Panc1 (cell line): ENCODE measurements around the gene DPT. TPM values are rescaled to one million over a fixed set of nuclear protein-coding genes. Genes with fewer than 3 reads are reported as not detected.

Source experiments
- ATAC-seq: fragments of 200-7000 bp; cut with Tn5 transposase; 2 replicates; pipeline ENCODE4 v1.9.1; 2020; ENCODE audit warnings: mild to moderate bottlenecking, moderate library complexity
- BruUV-seq: library from RNA; stranded (reverse); fragments of 400-500 nt; replicated peaks from 2 replicates; lab custom pipeline; 2021; lab: Mats Ljungman, UMichigan
- CTCF ChIA-PET: fragments of 300-600 bp; sonication (Branson Sonifier 250); formaldehyde crosslinking; loops from one replicate; lab custom pipeline; 2022; ENCODE audit warnings: antibody characterized with exemption; lab: Charles Lee
- POLR2A ChIA-PET: fragments of 300-600 bp; sonication (Branson Sonifier 250); formaldehyde crosslinking; loops from one replicate; lab custom pipeline; 2022; ENCODE audit warnings: antibody characterized with exemption; lab: Charles Lee
- DNase-seq: peaks from one replicate; pipeline ENCODE4 v3.0.0-alpha.2; 2010; ENCODE audit warnings: low read depth, low spot score
- H3K27ac ChIP-seq: 2 replicates; pipeline ENCODE4 v1.5.1; 2011; ENCODE audit warnings: mild to moderate bottlenecking, low read length, inconsistent platforms
- H3K27me3 ChIP-seq: fragments of 200-500 bp; sonication (Bioruptor generic); 2 replicates; pipeline ENCODE4 v1.6.0; 2014; ENCODE audit warnings: low read length, inconsistent platforms; ENCODE audit not compliant: control insufficient read depth, insufficient read depth
- H3K36me3 ChIP-seq: fragments of 200-500 bp; sonication (Bioruptor generic); 2 replicates; pipeline ENCODE4 v1.5.1; 2014; ENCODE audit warnings: inconsistent platforms, mild to moderate bottlenecking, low read length, moderate library complexity; ENCODE audit not compliant: control insufficient read depth, insufficient read depth
- H3K4me1 ChIP-seq: 2 replicates; pipeline ENCODE4 v1.5.1; 2011; ENCODE audit warnings: inconsistent platforms, mild to moderate bottlenecking, low read length, moderate library complexity; ENCODE audit not compliant: control insufficient read depth, insufficient read depth
- H3K4me3 ChIP-seq, 2 experiments: 2 replicates each; pipeline ENCODE4 v1.5.1; 2011 to 2012; ENCODE audit warnings: low read depth in 2 of 2, low read length in 2 of 2, mild to moderate bottlenecking in 2 of 2, inconsistent platforms in 1 of 2, moderate library complexity in 1 of 2
- H3K9me3 ChIP-seq: fragments of 200-500 bp; sonication (Bioruptor generic); 2 replicates; pipeline ENCODE4 v1.5.1; 2014; ENCODE audit warnings: low read depth, mild to moderate bottlenecking, inconsistent platforms, low read length, moderate library complexity; ENCODE audit not compliant: control insufficient read depth, insufficient read depth
- CTCF ChIP-seq: fragments of 450-650 bp; IDR thresholded peaks from 2 replicates; pipeline ENCODE4 v1.5.1; 2017; ENCODE audit warnings: mild to moderate bottlenecking
- POLR2AphosphoS5 ChIP-seq: IDR thresholded peaks from 2 replicates; pipeline ENCODE4 v1.6.1; 2012; ENCODE audit warnings: mild to moderate bottlenecking, low read depth, low read length, moderate library complexity
- SIN3A ChIP-seq: IDR thresholded peaks from 2 replicates; pipeline ENCODE4 v1.6.1; 2012; ENCODE audit warnings: low read depth, mild to moderate bottlenecking, low read length, moderate library complexity, borderline replicate concordance; ENCODE audit not compliant: insufficient read depth
- TCF7L2 ChIP-seq: IDR thresholded peaks from 2 replicates; pipeline ENCODE4 v1.6.1; 2011; ENCODE audit warnings: mild to moderate bottlenecking, low read depth, low read length, inconsistent platforms
- in situ Hi-C: cut with HindIII; loops from 2 replicates; pipeline ENCODE4 v1.10.0; 2016; ENCODE audit warnings: low sequenced_read_pairs, low pct_unique_long_range_greater_than_20kb
- intact Hi-C: fragments of 100-400 bp; cut with micrococcal nuclease; formaldehyde crosslinking; loops from one replicate; pipeline ENCODE4 v1.10.0; 2022; ENCODE audit not compliant: unreplicated experiment
- total RNA-seq: library from RNA; stranded (reverse); gene quantifications from one replicate; pipeline ENCODE4 v1.2.1, GENCODE V29; 2021; ENCODE audit not compliant: unreplicated experiment
- TF ChIP-seq, protein P1 (sequence below), 2 experiments: IDR thresholded peaks; 2 replicates each; pipeline ENCODE4 v1.6.1; 2011 to 2012; ENCODE audit warnings: low read depth in 2 of 2, control low read depth in 1 of 2, low read length in 1 of 2, mild to moderate bottlenecking in 1 of 2, moderate library complexity in 1 of 2; ENCODE audit not compliant: insufficient read depth in 1 of 2

DPT gene
- total RNA-seq, 1 experiment from 2014 or later: not detected

DNA sequence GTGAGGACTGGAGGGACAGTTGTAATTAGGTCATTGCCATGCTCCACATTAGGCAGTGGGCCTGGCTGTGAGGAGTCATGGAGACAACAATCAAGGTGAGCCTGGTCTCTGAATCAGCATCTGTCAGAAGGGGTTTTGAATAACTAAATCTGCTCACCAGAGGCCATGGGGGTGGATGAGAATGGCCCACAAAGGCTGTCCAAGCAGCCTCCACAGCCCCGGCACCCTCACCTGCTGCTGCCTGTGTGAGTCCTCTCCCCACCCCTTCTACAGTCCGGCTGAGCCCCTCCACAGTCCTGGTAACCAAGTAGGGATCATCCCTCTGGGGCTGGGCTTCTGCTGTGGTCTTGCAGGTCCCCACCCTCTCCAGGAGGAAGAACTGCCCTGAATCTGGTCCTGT lies 2.3 kb downstream of the DPT start:
- no peak for DNase-seq
- intact Hi-C loops (no loop called here), in situ Hi-C loops (no loop called here)
- ATAC-seq: no peak
- no peak overlapping the region for H3K4me3 ChIP-seq
- CTCF ChIA-PET: no interaction called here
- POLR2A ChIA-PET: interaction anchor here (0.7 kb wide), 1 partner anchor 13 kb away, joined by 5 read pairs; no protein-coding TSS in a partner anchor
- BruUV-seq: no TSS peak
- no peak overlapping the region for H3K27ac ChIP-seq
- H3K27me3 ChIP-seq: no peaks in the 10 kb centered on the region
- no peaks in the 10 kb centered on the region for H3K36me3 ChIP-seq
- TF ChIP-seq SIN3A (no peak), TCF7L2 (no peak), CTCF (no peak), POLR2AphosphoS5 (no peak)
- TF ChIP-seq, protein P1, sequence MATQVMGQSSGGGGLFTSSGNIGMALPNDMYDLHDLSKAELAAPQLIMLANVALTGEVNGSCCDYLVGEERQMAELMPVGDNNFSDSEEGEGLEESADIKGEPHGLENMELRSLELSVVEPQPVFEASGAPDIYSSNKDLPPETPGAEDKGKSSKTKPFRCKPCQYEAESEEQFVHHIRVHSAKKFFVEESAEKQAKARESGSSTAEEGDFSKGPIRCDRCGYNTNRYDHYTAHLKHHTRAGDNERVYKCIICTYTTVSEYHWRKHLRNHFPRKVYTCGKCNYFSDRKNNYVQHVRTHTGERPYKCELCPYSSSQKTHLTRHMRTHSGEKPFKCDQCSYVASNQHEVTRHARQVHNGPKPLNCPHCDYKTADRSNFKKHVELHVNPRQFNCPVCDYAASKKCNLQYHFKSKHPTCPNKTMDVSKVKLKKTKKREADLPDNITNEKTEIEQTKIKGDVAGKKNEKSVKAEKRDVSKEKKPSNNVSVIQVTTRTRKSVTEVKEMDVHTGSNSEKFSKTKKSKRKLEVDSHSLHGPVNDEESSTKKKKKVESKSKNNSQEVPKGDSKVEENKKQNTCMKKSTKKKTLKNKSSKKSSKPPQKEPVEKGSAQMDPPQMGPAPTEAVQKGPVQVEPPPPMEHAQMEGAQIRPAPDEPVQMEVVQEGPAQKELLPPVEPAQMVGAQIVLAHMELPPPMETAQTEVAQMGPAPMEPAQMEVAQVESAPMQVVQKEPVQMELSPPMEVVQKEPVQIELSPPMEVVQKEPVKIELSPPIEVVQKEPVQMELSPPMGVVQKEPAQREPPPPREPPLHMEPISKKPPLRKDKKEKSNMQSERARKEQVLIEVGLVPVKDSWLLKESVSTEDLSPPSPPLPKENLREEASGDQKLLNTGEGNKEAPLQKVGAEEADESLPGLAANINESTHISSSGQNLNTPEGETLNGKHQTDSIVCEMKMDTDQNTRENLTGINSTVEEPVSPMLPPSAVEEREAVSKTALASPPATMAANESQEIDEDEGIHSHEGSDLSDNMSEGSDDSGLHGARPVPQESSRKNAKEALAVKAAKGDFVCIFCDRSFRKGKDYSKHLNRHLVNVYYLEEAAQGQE (IDR thresholded peaks at IDR 0.05; ENCODE audit: insufficient read depth in 1 of 2, low read depth in 2 of 2, low read length in 1 of 2): no peak
- no peaks in the 10 kb centered on the region for H3K4me1 ChIP-seq
- H3K9me3 ChIP-seq: no peaks in the 10 kb centered on the region

DNA sequence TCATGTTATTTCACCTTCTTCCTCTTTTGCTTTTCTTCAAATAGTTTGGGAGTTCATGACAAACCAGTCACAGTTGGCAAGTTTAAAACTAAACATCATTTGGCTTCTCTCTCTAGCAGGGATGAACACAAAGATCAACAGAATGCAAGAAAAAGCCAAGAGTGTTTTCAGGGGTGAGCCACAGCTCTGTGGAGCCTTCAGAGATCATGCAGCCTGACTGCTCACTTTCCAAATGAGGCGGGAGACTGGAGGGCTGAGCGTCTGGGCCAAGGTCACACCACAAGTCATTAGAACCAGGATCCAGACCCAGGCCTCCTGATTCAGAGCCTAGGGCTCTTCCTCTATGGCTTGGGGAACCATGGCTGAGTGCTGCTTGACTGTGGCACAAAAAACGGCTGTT lies 2.7 kb downstream of the DPT start:
- Histone ChIP-seq H3K27ac (no peak overlapping the region), H3K36me3 (no peaks in the 10 kb centered on the region), H3K4me1 (no peaks in the 10 kb centered on the region), H3K4me3 (no peak overlapping the region), H3K9me3 (no peaks in the 10 kb centered on the region), H3K27me3 (no peaks in the 10 kb centered on the region)
- ChIA-PET POLR2A (no interaction called here), CTCF (no interaction called here)
- intact Hi-C loops: no loop called here
- DNase-seq (no peak), ATAC-seq (no peak)
- no TSS peak for BruUV-seq
- in situ Hi-C loops: no loop called here
- no peak for TF ChIP-seq SIN3A
- TF ChIP-seq POLR2AphosphoS5: no peak
- TF ChIP-seq, protein P1 (IDR thresholded peaks at IDR 0.05; ENCODE audit: insufficient read depth in 1 of 2, low read depth in 2 of 2, low read length in 1 of 2): no peak
- no peak for TF ChIP-seq TCF7L2
- TF ChIP-seq CTCF: no peak
